SK-N-MC (cell line): ENCODE measurements around the gene NEDD9.

Experiments used
- EZH2 ChIP-seq: fragments of 200-600 bp; sonication (generic); IDR thresholded peaks from one replicate; pipeline ENCODE4 v1.6.1; 2017; ENCODE audit warnings: antibody characterized with exemption
- POLR2AphosphoS5 ChIP-seq: IDR thresholded peaks from 2 replicates; pipeline ENCODE4 v1.6.1; 2012; ENCODE audit warnings: mild to moderate bottlenecking, low read depth, low read length, borderline replicate concordance

GRCh38 chr6:11217360-11218101, 14.9 kb downstream of the NEDD9 start:
- TF ChIP-seq EZH2 (no peak), POLR2AphosphoS5 (no peak)
